Activated CD4-positive, CD25-positive, alpha-beta regulatory T cell (primary cell): Measurements from ENCODE around the gene GALM.
"Not testable (repeated sequence)": the region's sequence is repeated elsewhere in the genome, so short reads cannot be mapped to it uniquely, and the experiment has no call there.

Source experiments
- DNase-seq, 4 experiments: peaks; one replicate each; lab custom pipeline; 2025; lab: John Stamatoyannopoulos, UW

GALM gene

GRCh38 chr2:38650012-38650411 is 15.9 kb upstream of the GALM start:
- DNase-seq, result no peak

DNA sequence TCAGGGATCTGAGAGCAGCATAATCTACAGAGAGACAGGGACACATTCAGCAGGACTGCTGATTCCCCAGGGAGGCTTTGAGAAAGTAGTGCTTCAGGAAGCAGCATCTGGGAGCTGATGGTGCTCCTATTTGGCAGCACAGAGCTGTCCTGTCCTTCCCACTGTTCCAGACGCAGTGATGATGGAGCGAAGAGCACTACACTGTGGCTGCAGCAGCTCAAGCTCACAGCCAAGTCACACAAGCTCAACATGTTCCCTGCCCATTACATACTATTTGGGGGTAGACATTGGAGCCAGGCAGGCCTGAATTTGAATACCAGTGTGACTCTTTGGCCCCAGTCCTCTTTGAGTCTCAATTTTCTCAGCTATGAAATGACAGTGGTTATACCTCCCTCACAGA is 15.2 kb upstream of the GALM start:
- no peak for DNase-seq

- DNase-seq, result no peak
Observed at GRCh38 chr2:38652431-38653273, 13.3 kb upstream of the GALM start.

GRCh38 chr2:38653380-38653714 is 12.6 kb upstream of the GALM start:
- DNase-seq, result no peak

GRCh38 chr2:38653715-38654527 is 12.0 kb upstream of the GALM start:
- DNase-seq, result peak in 2 of 4 experiments; percentile 21 to 31

- DNase-seq, result no peak
Observed at GRCh38 chr2:38654528-38655381, 11.2 kb upstream of the GALM start.

GRCh38 chr2:38655441-38655840 is 10.5 kb upstream of the GALM start:
- no peak for DNase-seq

GRCh38 chr2:38656866-38657480 is 8.9 kb upstream of the GALM start:
- DNase-seq, result no peak

DNA sequence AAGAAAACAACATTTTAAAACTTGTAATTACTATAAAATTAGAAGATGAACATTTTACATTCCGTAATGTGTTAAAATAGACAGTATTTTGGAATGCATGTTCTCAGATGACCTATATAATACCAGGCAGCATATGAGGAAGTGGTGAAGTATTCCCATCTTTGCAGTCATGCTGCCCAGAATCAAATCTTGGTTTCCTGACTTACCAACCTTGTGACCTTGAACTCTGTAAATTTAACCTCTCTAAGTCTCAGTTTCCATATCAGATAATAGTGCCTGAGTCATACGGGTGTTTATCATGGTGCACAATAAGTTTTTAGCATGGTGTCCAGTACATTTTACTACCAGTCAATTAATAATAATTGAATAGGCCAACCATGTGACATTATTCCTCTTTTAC is 7.3 kb upstream of the GALM start:
- no peak for DNase-seq

DNA sequence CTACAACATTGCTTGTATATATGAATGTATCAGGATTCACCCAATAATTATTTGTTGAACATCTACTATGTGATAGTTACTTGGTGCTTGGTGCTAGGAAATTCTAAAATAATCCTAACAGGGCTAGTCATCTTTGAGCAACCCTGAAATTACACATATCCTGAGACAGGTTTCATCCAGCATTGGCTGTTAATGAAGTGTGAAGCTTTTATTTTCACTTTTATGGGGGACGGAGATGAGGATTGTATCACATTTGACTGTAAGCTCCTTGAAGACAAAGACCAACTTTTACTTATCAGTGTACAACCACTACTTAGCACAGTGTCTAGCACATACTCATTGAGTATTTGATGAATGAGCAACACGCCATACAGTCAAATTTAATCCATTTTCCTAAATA is 6.8 kb upstream of the GALM start:
- DNase-seq, result no peak

DNA sequence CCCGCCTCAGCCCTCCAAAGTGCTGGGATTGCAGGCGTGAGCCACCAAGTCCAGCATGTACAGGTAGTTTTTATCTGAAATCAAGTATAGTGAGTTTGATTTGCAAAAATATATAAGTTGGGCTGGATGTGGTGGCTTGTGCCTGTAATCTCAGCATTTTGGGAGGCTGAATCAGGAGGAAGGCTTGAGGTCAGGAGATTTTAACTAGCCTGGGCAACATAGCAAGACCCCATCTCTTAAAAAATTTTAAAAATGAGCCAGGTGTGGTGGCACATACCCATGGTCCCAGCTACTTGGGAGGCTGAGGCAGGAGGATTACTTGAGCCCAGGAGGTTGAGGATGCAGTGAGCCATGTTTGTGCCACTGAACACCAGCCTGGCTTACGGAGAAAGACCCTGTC is 5.6 kb upstream of the GALM start:
- no peak for DNase-seq

DNA sequence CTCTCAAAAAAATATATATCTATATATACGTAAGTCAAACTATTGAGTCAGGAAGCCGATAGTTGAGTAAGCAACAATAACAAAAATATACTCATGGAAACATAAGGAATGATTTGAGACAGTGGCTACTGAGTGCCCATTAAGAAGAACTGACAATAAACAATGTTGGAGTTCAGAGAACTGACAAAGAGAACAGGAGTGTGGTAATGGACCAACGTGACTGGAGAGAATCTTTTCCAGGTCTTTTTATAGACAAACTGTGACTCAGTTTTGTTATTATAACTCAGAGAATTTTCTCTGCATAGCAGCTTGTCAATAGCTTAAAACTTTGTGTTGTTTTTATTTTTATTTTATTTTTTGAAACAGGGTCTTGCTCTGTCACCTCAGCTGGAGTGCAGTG is 4.6 kb upstream of the GALM start:
- no peak for DNase-seq

GRCh38 chr2:38666556-38666910 is 619 bp downstream of the GALM start:
- no peak for DNase-seq

GRCh38 chr2:38668092-38668491 is 2.2 kb downstream of the GALM start:
- no peak for DNase-seq

- DNase-seq, result no peak
Observed at GRCh38 chr2:38668779-38669479, 3.0 kb downstream of the GALM start.

DNA sequence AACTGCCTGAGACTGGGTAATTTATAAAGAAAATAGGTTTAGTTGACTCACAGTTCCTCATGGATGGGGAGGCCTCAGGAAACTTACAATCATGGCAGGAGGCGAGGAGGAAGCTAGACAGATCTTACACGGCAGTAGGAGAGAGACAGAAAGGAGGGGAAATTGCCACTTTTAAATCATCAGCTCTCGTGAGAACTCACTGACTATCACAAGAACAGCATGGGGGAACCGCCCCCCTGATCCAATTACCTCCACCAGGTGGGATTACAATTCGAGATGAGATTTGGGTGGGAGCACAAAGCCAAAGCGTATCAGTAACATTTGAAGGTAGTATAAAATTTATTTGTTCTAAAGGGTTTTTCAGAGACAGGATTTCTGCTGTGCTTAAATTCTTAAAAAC is 5.4 kb downstream of the GALM start:
- DNase-seq, result no peak

- DNase-seq, result no peak
Observed at GRCh38 chr2:38671946-38672345, 6.0 kb downstream of the GALM start.

GRCh38 chr2:38672445-38673391 is 6.8 kb downstream of the GALM start:
- no peak for DNase-seq

- no peak for DNase-seq
Observed at GRCh38 chr2:38676681-38677080, 10.8 kb downstream of the GALM start.

- not testable (repeated sequence) for DNase-seq
Observed at GRCh38 chr2:38680868-38681267, 15.0 kb downstream of the GALM start.
